TTC549 (cell line): ENCODE data around the gene NPAS3.
"Not testable (repeated sequence)": the region's sequence is repeated elsewhere in the genome, so short reads cannot be mapped to it uniquely, and the experiment has no call there.

Experiments used
- FAIRE-seq: peaks from 2 replicates; lab custom pipeline; 2012; peaks lifted over from hg19 to GRCh38; lab: Jason Lieb, UNC

NPAS3 gene

DNA sequence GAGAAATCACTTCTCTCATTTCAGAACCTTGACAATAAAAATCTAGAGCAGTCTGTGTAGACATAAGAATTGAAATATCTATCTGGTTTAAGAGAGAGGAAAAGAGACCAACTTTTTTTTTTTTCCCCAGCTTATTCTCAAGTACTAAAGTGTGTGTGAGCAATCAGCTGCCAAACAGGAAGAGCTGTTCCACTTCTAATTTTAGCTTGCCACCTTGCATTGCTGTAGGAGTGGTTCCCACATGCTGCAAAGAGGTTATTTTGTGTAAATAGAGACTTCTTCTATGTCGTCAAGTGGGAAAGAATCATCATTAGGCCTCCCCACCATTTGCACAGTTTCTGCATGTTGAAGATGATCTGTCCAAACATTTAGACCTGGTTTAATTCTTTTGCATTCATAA is 142.6 kb downstream of the NPAS3 start:
- FAIRE-seq: no peak

DNA sequence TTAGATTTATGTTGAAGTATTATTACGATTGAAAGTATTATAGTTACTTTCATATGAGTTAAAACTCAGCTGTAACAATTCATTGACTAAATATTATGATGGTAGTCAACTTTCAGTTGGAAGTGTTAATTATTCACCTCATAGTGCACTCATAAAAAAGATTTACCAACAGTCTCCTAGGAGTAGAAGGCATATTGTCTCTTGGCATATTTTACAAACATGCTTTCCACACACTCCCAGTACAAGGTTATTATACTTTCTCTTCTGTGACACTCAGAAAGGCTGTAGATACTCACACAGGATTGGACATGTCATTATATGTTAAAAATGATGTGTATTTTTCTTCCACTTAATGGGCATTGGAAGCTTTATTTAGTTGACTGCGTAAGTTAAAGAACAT is 147.1 kb downstream of the NPAS3 start:
- FAIRE-seq: no peak

DNA sequence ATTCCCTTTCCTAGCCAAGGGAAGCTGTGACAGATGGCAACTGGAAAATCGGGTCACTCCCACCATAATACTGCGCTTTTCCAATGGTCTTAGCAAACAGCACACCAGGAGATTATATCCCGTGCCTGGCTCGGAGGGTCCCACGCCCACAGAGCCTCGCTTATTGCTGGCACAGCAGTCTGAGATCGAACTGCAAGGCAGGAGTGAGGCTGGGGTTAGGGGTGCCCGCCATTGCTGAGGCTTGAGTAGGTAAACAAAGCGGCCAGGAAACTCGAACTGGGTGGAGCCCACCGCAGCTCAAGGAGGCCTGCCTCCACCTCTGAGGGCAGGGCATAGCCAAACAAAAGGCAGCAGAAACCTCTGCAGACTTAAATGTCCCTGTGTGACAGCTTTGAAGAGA is 149.6 kb downstream of the NPAS3 start:
- not testable (repeated sequence) for FAIRE-seq

DNA sequence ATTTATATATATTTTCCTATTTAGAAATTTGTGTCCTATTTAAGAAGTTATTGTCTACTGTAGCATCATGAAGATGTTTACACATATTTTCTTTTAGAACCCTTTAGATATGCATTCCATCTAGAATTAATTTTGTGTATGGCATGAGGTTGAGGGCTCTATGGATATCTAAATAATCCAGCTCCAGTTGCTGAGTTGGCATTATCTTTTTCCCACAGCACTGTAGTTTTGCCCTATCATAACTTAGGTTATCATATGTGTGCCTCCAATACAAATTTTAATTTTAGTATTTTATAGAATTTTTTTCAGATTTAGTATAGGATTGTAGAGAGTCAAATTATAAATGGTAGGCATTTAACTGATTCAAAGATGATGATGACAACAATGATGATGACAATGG is 159.3 kb downstream of the NPAS3 start:
- no peak for FAIRE-seq

DNA sequence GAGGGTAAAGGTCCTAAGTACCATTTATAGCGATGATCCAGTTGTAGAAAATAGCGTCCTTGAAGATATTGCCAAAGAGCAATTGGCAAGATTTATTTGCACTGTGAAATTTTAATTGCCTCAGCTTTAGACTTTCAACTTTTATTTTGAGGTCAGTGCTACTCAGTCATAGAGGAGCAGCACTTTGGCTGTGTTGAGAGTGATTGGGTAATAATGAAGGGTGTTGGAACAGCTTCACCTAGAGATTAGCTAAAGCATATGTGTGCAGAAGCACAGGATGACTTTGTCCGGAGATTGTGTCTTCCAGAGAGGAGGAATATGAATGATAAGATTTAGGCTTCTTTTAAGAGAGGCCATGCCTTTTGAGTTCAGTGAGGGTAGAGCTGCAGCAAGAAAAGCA is 164.8 kb downstream of the NPAS3 start:
- no peak for FAIRE-seq

DNA sequence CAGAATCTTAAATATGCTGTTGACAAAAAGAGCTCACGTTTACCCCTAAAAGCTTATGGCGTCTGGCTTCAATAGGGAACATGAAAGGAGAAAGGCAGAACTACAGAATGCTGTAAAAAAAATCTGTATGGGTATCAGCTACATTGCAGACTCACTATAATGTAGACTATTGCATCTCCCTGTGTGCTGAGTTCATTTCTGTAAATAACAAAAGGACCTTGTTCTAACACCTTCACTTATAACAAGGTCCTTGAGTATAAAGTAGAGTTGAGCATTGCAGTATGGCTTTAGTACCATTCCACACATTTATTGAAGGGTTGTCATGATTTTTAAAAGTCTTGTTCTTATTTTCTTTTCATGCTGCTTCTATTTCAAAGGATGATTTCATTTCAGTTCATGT is 165.3 kb downstream of the NPAS3 start:
- no peak for FAIRE-seq

DNA sequence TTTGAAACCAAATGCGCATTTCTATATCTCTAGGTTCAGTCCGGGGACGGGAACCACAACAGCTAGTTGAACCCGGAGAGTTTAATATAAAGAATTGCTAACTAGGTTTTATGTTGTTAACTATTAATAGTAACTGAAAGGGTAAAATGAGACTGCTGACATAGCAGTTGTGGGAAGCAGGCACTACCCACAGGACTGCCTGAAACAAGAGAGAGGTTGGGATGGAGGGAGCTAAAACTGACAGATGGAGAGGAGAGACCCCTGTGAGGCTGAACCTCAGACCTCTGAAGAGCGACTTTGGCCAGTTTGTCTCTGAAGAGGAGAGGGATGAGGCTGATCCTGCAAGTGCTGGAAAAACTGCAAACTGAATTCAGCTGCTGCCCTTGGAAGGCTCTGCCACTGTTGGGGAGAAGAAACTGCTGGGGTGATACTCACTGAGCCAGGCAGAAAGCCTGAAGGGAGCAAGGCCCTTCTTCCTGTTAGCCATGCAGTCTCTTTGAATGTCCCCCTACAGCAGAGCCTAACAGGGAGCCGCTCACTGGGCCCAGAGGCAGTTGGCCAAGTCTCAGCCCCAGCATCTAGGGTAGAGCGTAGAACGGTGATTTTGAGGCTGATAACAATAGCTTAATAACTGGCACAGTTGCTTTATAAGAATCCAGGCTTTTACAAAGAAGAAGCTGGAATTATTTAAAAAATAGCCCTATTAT is 172.2 kb downstream of the NPAS3 start:
- no peak for FAIRE-seq

DNA sequence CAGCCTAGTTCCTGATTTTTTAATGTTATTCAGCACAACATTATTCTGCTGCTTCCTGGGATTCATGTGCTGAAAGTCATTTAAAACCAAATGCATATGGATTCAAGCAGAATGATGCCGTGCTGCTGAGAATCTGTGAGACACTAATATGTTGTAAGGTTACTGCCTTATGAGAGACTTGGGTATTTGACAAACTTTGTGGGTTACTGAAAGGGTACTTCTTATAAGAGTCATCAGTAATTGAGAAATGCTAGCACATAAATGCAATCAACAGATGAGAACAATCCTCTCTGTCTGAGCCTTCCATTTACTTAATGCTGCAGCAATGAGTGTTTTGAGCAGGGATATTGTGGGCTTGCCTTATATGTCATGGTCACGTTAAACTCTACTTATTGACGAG is 175.7 kb downstream of the NPAS3 start:
- no peak for FAIRE-seq

DNA sequence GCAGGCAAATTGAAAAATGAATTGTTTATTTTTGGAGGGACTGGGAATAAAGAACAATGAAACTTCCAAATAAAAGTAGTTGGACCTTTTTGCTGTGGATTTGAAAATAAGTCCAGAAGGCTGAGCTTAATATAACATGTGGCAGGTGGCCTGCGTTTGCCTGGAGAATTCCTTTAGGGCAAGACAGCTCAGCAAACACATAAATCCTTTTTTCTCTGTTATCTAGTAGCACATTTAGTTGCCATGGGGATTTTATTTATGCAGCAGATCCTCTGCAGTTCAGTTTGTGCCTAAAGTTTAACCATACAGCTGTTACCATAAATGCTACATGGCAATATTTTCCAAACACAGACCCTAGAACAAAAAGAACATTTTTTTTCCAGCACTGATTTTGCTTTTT is 180.0 kb downstream of the NPAS3 start:
- FAIRE-seq: no peak

DNA sequence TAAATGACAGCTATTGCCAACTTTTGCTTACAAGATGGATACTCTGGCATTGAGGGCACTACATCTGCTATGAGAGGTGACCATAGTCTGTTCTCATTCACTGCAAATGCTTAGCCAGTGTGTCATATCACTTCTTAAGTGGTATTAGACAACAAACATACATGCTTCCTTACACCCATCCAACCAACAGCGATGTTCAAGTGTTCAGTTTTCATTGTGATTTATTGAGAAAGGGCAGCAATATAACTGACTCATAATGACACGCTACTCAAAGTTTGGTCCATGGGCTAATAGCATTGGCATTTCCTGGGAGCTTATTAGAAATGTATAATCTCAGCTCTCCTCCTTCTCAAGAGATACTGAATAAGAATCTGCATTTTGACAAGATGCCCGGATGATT is 181.7 kb downstream of the NPAS3 start:
- no peak for FAIRE-seq

DNA sequence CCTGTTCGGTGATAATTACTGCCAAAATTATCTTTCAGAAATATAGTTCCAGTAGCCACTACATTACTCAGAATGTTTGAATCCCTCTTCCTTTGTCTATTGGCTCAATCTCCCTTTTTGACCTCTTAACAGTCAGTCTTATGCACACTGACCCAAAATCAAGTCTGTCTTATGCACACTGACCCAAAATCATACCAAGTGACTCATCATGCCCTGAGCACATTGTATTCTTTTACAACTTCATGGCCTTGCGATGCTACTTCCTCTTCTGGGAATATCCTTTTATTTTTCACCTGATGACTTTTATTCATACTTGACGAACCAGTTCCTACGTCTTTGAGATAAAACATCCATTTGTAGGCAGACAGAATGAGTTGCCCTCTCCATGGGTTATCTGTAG is 182.3 kb downstream of the NPAS3 start:
- FAIRE-seq: no peak

DNA sequence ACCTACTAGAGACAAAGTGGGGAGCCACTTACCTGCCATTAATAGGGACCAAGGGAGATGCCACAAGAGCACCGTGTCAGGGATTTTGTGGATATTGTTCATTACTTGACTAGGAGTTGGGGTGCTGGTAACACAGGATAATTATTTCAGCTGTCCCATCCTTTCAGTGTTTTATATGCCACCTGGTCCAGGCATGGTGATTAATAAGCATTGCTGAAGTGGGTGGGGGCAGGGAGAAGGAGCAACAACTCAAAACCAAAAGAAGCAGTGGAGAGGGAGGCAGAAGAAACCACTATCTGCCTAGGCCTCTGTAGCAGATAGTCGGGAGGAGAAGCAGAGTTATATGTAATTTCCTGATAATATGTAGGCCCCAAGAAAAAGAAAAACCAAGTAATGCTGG is 184.6 kb downstream of the NPAS3 start:
- no peak for FAIRE-seq

DNA sequence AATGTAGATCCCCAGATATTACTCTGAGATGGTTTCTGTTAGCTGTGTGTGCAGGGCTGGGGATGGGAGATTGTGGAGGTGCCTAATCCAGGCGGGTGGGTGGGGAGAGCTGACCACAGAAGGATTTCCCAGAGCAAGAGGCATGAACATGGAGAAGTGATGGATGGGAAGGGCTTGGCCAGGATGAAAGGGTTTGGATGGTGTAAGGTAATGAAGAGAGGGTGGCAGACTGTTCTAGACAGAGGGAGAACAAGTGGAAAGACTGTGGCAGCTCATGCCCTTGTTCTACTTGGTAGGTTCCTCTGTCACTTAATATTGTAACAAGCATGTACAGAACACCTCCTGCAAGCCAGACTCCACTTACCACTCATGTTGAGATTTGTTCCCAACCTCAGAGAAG is 187.8 kb downstream of the NPAS3 start:
- FAIRE-seq: no peak

DNA sequence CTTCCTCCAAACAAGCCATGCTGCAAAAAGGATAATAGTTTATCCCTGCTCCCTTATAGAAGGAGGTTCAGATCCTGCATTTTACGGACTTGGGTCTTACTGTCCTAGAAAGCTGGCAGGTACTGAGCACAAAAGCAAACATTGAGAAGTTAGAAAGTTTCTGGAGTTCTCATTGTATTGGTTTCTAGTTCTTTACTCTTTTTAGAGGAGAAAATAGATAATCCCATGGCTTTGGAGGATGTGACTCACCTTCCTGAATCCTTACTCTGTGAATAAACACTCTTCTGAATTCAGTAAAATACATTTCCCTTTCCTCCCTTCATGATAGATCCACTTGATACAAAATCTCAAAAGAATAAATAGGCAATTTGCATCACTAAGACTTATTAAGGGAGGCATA is 188.9 kb downstream of the NPAS3 start:
- no peak for FAIRE-seq

DNA sequence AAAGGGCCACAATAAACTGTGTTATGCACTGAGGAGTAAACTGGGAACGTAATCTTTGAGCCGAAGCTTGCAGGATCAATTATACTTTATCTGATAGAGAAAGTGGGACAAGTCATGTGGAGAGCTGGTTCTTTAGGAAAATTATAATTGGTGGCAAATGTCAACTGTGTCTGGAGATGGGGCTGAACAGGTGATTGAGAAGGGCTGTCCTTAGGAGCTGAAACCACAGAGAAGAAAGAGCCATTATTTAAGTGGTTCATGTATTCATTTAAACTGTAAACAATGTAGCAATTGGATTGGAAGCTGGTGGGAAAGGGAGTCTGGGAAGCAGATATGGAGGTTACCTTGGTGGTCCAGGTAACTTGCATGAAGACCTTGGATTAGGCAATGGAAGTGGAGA is 193.1 kb downstream of the NPAS3 start:
- no peak for FAIRE-seq

DNA sequence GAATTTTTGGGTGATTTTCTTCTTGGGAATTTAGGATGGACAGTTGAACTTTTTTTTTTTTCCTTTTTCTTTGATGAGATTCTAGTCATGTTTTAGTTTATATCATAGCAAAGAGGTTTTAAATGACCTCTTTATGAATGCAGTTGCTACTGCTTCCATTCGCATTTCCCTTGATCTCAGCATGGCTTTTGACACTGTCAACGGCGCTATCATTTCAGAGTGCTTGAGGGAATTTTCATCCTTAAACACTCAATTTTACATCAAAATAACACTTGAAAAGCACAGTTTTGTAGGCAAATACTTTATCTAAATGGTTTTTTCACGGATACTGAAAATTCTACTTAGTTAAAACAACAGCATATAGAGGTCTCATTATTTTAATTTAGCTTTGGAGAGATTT is 195.5 kb downstream of the NPAS3 start:
- no peak for FAIRE-seq

DNA sequence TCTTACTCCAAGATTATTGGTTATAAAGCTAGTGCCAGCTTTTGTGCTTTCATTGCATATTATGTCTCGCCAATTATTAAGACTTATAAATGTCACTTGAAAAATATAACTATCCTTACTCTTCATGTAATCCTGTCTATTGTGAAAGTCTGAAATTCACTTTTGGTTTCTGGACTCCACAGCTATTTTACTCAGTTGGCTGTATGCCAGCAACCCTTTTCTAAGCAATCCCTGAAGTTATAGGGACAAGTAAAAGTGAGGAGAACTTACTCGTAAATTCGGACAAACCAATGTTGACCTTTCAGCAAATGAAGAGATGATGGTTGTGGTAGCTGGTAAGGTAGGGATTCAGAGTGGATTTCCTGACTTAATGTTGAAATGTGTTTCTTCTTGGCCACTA is 196.3 kb downstream of the NPAS3 start:
- FAIRE-seq: no peak

DNA sequence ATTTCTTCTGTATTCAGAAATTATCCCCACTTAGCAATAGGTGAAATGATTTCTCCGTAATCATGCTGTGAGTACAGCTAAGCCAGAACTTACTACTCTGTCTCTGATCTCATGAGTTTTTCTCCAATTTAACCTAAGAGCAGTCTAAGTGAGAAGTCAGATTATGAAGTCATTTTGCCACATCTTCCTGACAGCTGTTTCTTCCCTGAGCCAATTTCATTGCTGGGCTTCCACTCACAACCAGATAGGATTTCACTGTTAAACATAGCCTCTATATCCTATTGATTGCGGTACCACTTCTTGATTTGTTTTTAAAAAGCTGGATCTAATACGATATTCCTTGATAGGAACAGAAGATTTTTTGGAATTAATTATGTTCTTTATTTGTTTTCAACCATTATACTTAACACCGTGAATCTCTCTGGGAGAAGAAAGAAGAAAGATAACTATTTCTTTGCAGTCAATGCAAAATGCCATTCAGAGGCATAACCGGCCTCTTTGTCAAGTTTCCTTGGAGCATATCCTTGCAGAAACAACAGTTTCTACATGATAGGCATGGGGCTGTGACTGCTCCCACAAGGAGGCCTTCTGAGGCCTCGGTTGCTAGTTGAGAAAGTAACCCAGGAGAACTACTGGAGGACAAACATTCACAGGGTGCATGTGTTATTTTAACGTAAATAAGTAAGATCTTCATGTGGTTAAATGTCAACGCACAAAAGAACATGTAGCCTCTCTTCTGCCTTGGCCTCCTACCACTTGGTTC is 212.2 kb downstream of the NPAS3 start:
- no peak for FAIRE-seq

DNA sequence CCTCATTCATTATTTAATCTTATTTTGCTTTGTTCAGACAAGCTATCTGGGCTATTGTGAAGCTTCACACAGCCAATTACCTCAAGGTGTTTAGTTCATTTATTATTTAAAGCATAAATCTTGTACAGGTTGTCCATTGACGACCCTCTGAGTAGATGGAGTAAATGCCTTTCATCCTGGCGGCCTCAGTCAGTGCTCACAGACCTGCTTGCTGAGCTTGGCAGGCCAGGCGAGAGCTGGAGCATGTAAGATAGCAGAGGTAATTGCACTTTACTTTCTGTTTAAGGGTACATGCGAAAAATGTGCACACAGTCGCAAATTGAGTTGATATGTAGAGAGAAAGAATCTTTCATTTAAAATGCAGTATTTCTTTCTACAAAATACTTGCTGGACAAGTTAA is 224.4 kb downstream of the NPAS3 start:
- no peak for FAIRE-seq

DNA sequence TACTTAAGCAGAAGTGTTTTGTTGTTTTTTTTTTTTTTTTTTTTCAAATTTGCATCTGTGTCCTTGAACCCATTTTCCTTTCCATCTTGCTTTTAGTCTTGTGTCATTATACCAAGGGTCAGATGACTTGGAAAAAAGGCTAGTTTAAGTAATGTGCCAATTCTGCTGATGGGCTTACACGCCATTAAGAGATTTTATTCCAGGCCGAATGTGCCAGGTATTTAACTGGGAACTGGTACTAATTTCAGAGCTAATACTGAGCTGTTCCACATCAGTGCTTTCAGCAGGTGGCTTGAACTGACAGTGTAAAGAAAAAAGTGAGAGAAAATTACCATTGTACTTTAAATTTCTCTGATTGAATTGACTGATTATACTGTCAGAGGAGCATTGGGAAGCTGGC is 224.9 kb downstream of the NPAS3 start:
- FAIRE-seq: no peak

DNA sequence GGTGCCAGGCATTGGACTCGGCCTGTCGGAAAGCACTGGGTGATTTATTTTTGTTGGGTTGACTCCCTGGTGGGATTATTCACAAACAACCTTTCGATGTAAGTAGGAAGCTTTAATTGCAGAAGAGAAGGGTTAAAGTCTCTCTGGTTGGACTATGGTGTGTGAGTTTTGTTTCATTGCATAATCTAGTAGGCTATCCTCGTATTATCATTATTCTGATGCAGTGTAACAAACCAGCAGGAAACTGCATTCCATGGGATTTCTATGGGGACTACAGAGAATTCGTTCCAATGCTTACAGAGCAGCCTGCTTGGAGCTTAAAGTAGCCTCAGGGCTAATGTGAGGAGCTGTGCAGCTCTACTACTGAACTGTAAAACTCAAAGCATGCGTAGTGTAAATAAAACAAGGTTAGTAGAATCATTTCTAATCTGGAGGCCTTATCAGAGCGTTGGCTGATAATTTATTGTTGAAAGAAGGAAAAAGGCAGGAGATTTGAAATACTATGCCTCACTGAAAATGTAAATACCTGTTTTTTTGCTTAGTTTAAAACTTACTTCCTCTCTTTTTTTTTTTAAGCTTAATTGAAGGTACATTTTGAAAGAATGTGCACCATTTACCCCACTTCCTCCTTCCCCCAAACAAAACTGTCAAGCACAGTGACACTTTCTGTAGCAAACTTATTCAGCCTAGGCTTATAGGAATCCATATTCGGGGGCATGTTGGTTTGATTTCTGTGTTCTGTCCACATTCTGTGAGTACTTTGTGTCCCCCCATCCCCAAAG is 226.7 kb downstream of the NPAS3 start:
- FAIRE-seq: no peak

DNA sequence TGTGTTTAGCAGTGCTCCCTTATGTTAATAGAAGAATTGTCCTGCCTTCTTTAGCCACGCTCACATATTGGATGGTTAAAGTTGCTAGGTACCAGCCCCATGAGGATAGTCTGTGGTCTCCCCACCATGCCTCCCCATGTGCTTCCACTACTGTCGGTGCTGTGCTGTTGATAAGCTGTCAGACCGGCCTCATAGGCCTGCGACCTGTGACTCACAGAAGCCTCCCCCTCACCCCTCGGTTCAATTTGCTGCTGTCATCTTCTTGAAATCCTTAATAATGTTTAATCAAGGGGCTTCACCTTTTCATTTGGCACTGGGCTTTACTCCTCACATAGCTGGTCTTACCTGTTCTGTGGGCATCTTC is 227.2 kb downstream of the NPAS3 start:
- FAIRE-seq: no peak

DNA sequence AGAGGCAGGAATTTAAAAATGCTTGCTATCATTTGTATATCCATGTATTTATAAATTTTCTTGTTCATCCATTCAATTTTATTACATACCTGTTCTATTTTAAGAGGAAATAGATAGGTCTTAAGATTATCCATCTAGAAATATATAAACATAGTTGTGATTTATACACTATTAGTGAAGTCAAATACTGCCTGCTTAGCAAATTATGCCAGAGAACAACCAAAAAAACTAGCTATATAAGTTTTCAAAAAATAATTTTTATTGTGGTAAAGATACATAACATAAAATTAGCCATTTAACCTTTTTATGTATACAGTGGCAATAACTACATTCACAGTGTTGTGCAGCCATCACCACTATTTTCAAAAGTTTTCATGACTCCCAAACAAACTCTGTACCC is 237.3 kb downstream of the NPAS3 start:
- no peak for FAIRE-seq

DNA sequence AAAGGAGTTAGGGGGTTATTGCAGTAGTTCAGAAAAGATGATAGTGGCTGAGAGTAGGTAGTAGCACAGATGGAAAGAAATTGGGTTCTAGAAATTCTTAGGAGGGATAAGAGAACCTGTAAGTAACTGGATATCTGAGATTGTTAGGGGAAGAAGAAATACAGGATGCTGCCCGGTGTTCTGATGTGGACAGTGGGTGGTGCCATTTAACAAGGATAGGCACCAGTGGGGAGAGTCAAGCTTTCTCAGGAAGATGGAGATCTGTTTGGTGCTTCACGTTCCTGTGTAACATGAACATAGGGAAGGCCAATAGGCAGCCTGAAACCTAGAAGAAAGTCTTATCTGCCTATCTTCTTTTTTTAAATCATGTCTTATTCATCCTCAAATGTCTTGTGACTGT is 245.9 kb downstream of the NPAS3 start:
- FAIRE-seq: no peak
